HEK293 (cell line): ENCODE data around the gene CCDC187.

Source experiments
- FEZF1 ChIP-seq: fragments of 450-650 bp; formaldehyde crosslinking; IDR thresholded peaks from 2 replicates; pipeline ENCODE4 v1.5.1; 2016; ENCODE audit warnings: missing biosample characterization, missing genetic modification characterization
- KLF1 ChIP-seq: fragments of 450-650 bp; formaldehyde crosslinking; IDR thresholded peaks from 2 replicates; pipeline ENCODE4 v1.5.1; 2016; ENCODE audit warnings: missing biosample characterization, missing genetic modification characterization
- KLF8 ChIP-seq: fragments of 450-650 bp; formaldehyde crosslinking; IDR thresholded peaks from 2 replicates; pipeline ENCODE4 v1.5.1; 2016; ENCODE audit warnings: missing biosample characterization, missing genetic modification characterization
- RBAK ChIP-seq: fragments of 450-650 bp; formaldehyde crosslinking; IDR thresholded peaks from 2 replicates; pipeline ENCODE4 v1.5.1; 2016; ENCODE audit warnings: missing biosample characterization, missing genetic modification characterization
- REPIN1 ChIP-seq: fragments of 450-650 bp; formaldehyde crosslinking; IDR thresholded peaks from 2 replicates; pipeline ENCODE4 v1.5.1; 2017; ENCODE audit warnings: missing biosample characterization, missing genetic modification characterization, low read depth
- SP3 ChIP-seq: fragments of 450-650 bp; formaldehyde crosslinking; IDR thresholded peaks from 2 replicates; pipeline ENCODE4 v1.5.1; 2016; ENCODE audit warnings: missing biosample characterization, missing genetic modification characterization
- TRIM28 ChIP-seq: IDR thresholded peaks from 2 replicates; pipeline ENCODE4 v1.6.1; 2011; ENCODE audit warnings: low read length, control low read depth, borderline replicate concordance
- ZBTB20 ChIP-seq: fragments of 450-650 bp; formaldehyde crosslinking; IDR thresholded peaks from 2 replicates; pipeline ENCODE4 v1.5.1; 2016; ENCODE audit warnings: missing biosample characterization, missing genetic modification characterization
- ZFP37 ChIP-seq: fragments of 450-650 bp; formaldehyde crosslinking; IDR thresholded peaks from 2 replicates; pipeline ENCODE4 v1.5.1; 2016; ENCODE audit warnings: missing biosample characterization, missing genetic modification characterization
- ZNF10 ChIP-seq: fragments of 450-650 bp; formaldehyde crosslinking; IDR thresholded peaks from 2 replicates; pipeline ENCODE4 v1.5.1; 2017; ENCODE audit warnings: missing biosample characterization, missing genetic modification characterization
- ZNF114 ChIP-seq: fragments of 450-650 bp; formaldehyde crosslinking; IDR thresholded peaks from 2 replicates; pipeline ENCODE4 v1.5.0; 2017; ENCODE audit warnings: missing biosample characterization, missing genetic modification characterization
- ZNF138 ChIP-seq: fragments of 450-650 bp; formaldehyde crosslinking; IDR thresholded peaks from 2 replicates; pipeline ENCODE4 v1.5.1; 2016; ENCODE audit warnings: missing biosample characterization, missing genetic modification characterization, borderline replicate concordance
- ZNF155 ChIP-seq: fragments of 450-650 bp; formaldehyde crosslinking; IDR thresholded peaks from 2 replicates; pipeline ENCODE4 v1.5.1; 2016; ENCODE audit warnings: missing biosample characterization, missing genetic modification characterization
- ZNF26 ChIP-seq: fragments of 450-650 bp; formaldehyde crosslinking; IDR thresholded peaks from 2 replicates; pipeline ENCODE4 v1.5.1; 2016; ENCODE audit warnings: missing biosample characterization, missing genetic modification characterization
- ZNF280C ChIP-seq: fragments of 450-650 bp; formaldehyde crosslinking; IDR thresholded peaks from 2 replicates; pipeline ENCODE4 v1.5.1; 2016; ENCODE audit warnings: missing biosample characterization, missing genetic modification characterization
- ZNF324 ChIP-seq: fragments of 450-650 bp; formaldehyde crosslinking; IDR thresholded peaks from 2 replicates; pipeline ENCODE4 v1.5.1; 2016; ENCODE audit warnings: missing biosample characterization, missing genetic modification characterization
- ZNF335 ChIP-seq: fragments of 450-650 bp; formaldehyde crosslinking; conservative IDR thresholded peaks from 2 replicates; pipeline ENCODE4 v1.5.1; 2016; ENCODE audit warnings: missing biosample characterization, missing genetic modification characterization
- ZNF341 ChIP-seq: fragments of 450-650 bp; formaldehyde crosslinking; IDR thresholded peaks from 2 replicates; pipeline ENCODE4; 2016; ENCODE audit warnings: low read depth, missing biosample characterization, missing genetic modification characterization
- ZNF354C ChIP-seq: fragments of 450-650 bp; formaldehyde crosslinking; IDR thresholded peaks from 2 replicates; pipeline ENCODE4 v1.5.1; 2016; ENCODE audit warnings: missing biosample characterization, missing genetic modification characterization, low read depth, borderline replicate concordance
- ZNF398 ChIP-seq: fragments of 450-650 bp; formaldehyde crosslinking; IDR thresholded peaks from 2 replicates; pipeline ENCODE4 v1.5.1; 2017; ENCODE audit warnings: missing biosample characterization, missing genetic modification characterization
- ZNF560 ChIP-seq: fragments of 450-650 bp; formaldehyde crosslinking; IDR thresholded peaks from 2 replicates; pipeline ENCODE4 v1.5.1; 2017; ENCODE audit warnings: missing biosample characterization, missing genetic modification characterization, borderline replicate concordance
- ZNF624 ChIP-seq: fragments of 450-650 bp; formaldehyde crosslinking; IDR thresholded peaks from 2 replicates; pipeline ENCODE4 v1.5.1; 2017; ENCODE audit warnings: missing biosample characterization, missing genetic modification characterization
- ZNF660 ChIP-seq: fragments of 450-650 bp; IDR thresholded peaks from 2 replicates; pipeline ENCODE4 v1.5.1; 2018; ENCODE audit warnings: missing biosample characterization, mild to moderate bottlenecking, missing genetic modification characterization
- ZNF692 ChIP-seq: fragments of 450-650 bp; formaldehyde crosslinking; IDR thresholded peaks from 2 replicates; pipeline ENCODE4 v1.5.1; 2016; ENCODE audit warnings: missing biosample characterization, missing genetic modification characterization
- TF ChIP-seq, protein P1 (sequence below): fragments of 450-650 bp; formaldehyde crosslinking; IDR thresholded peaks from 2 replicates; pipeline ENCODE4 v1.5.1; 2016; ENCODE audit warnings: missing biosample characterization, missing genetic modification characterization
- TF ChIP-seq, protein P2 (sequence below): fragments of 450-650 bp; formaldehyde crosslinking; IDR thresholded peaks from 2 replicates; pipeline ENCODE4 v1.5.1; 2016; ENCODE audit warnings: missing biosample characterization, missing genetic modification characterization
- TF ChIP-seq, protein P3 (sequence below): fragments of 450-650 bp; IDR thresholded peaks from 2 replicates; pipeline ENCODE4 v1.5.1; 2018; ENCODE audit warnings: missing biosample characterization, mild to moderate bottlenecking, missing genetic modification characterization

Gene CCDC187

GRCh38 chr9:136339173-136339957, 35.5 kb upstream of the CCDC187 start (continued):
- TF ChIP-seq RBAK = no peak
- no peak for TF ChIP-seq ZNF398 (tag by site-specific recombination)
- TF ChIP-seq ZNF660 (tag by site-specific recombination) = 0 out of 2 replicates have a peak, but pooled peaks have one; percentile 50
- TF ChIP-seq ZNF10 (tag by site-specific recombination) = no peak; the same call in 1 of the 2 replicates
- no peak for TF ChIP-seq ZBTB20 (tag by site-specific recombination)
- no peak for TF ChIP-seq ZNF138
- TF ChIP-seq ZNF624 (tag by site-specific recombination) = no peak
- TF ChIP-seq ZNF280C (tag by site-specific recombination) = no peak
- TF ChIP-seq REPIN1 = no peak
- no peak for TF ChIP-seq ZNF560 (tag by site-specific recombination)
- TF ChIP-seq ZNF335 (tag by site-specific recombination) = no peak
- TF ChIP-seq, protein P1, sequence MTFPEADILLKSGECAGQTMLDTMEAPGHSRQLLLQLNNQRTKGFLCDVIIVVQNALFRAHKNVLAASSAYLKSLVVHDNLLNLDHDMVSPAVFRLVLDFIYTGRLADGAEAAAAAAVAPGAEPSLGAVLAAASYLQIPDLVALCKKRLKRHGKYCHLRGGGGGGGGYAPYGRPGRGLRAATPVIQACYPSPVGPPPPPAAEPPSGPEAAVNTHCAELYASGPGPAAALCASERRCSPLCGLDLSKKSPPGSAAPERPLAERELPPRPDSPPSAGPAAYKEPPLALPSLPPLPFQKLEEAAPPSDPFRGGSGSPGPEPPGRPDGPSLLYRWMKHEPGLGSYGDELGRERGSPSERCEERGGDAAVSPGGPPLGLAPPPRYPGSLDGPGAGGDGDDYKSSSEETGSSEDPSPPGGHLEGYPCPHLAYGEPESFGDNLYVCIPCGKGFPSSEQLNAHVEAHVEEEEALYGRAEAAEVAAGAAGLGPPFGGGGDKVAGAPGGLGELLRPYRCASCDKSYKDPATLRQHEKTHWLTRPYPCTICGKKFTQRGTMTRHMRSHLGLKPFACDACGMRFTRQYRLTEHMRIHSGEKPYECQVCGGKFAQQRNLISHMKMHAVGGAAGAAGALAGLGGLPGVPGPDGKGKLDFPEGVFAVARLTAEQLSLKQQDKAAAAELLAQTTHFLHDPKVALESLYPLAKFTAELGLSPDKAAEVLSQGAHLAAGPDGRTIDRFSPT (tag by site-specific recombination) = no peak
- no peak for TF ChIP-seq ZNF26 (tag by site-specific recombination)
- TF ChIP-seq ZNF354C (tag by site-specific recombination) = no peak
- TF ChIP-seq, protein P2, sequence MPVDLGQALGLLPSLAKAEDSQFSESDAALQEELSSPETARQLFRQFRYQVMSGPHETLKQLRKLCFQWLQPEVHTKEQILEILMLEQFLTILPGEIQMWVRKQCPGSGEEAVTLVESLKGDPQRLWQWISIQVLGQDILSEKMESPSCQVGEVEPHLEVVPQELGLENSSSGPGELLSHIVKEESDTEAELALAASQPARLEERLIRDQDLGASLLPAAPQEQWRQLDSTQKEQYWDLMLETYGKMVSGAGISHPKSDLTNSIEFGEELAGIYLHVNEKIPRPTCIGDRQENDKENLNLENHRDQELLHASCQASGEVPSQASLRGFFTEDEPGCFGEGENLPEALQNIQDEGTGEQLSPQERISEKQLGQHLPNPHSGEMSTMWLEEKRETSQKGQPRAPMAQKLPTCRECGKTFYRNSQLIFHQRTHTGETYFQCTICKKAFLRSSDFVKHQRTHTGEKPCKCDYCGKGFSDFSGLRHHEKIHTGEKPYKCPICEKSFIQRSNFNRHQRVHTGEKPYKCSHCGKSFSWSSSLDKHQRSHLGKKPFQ = no peak
- TF ChIP-seq ZFP37 = no peak
- no peak for TF ChIP-seq SP3 (tag by site-specific recombination)
- no peak for TF ChIP-seq ZNF114
- TF ChIP-seq KLF8 = peak; percentile 28; the same call in 1 of the 2 replicates
- 0 out of 2 replicates have a peak, but pooled peaks have one; percentile 15 for TF ChIP-seq FEZF1
- no peak for TF ChIP-seq ZNF341 (tag by site-specific recombination)
- TF ChIP-seq, protein P3, sequence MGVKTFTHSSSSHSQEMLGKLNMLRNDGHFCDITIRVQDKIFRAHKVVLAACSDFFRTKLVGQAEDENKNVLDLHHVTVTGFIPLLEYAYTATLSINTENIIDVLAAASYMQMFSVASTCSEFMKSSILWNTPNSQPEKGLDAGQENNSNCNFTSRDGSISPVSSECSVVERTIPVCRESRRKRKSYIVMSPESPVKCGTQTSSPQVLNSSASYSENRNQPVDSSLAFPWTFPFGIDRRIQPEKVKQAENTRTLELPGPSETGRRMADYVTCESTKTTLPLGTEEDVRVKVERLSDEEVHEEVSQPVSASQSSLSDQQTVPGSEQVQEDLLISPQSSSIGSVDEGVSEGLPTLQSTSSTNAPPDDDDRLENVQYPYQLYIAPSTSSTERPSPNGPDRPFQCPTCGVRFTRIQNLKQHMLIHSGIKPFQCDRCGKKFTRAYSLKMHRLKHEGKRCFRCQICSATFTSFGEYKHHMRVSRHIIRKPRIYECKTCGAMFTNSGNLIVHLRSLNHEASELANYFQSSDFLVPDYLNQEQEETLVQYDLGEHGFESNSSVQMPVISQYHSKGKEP (tag by site-specific recombination) = no peak
- no peak for TF ChIP-seq ZNF692 (tag by site-specific recombination)
- TF ChIP-seq TRIM28 = no peak
- TF ChIP-seq KLF1 (tag by site-specific recombination) = 0 out of 2 replicates have a peak, but pooled peaks have one; percentile 10
- TF ChIP-seq ZNF324 (tag by site-specific recombination) = no peak
- no peak for TF ChIP-seq ZNF155
